GM10266 (cell line): Measurements from ENCODE around the gene IGFBP4.
A peak's percentile ranks its signal among the peaks of the same experiment; 100 is the strongest.
"Not testable (repeated sequence)": the region's sequence is repeated elsewhere in the genome, so short reads cannot be mapped to it uniquely, and the experiment has no call there.

Experiments
- DNase-seq: peaks from one replicate; pipeline ENCODE4 v3.0.0; 2012; ENCODE audit errors: extremely low spot score
- CTCF ChIP-seq: IDR thresholded peaks from 2 replicates; pipeline ENCODE4 v1.5.1; 2012; ENCODE audit warnings: mild to moderate bottlenecking, low read depth; ENCODE audit not compliant: control insufficient read depth, insufficient read depth; ENCODE audit errors: missing control alignments

IGFBP4 gene

GRCh38 chr17:40443196-40443987, at the start of gene IGFBP4:
Gene IGFBP4, plus strand, starts transcription at chr17:40443450. Its CDS starts 286 bp downstream, at chr17:40443736.
- DNase-seq: peak; percentile 85
- TF ChIP-seq CTCF: peak; percentile 81

GRCh38 chr17:40399185-40399584, 44.1 kb upstream of the IGFBP4 start:
- no peak for DNase-seq
- peak; percentile 41 for TF ChIP-seq CTCF

- no peak for TF ChIP-seq CTCF
- DNase-seq: no peak
Observed at GRCh38 chr17:40402668-40403067, 40.6 kb upstream of the IGFBP4 start.

- DNase-seq: no peak
- no peak for TF ChIP-seq CTCF
Observed at GRCh38 chr17:40404003-40404402, 39.2 kb upstream of the IGFBP4 start.

GRCh38 chr17:40407460-40407859, 35.8 kb upstream of the IGFBP4 start:
- TF ChIP-seq CTCF: no peak
- no peak for DNase-seq

- DNase-seq: not testable (repeated sequence)
Observed at GRCh38 chr17:40409540-40409939, 33.7 kb upstream of the IGFBP4 start.

GRCh38 chr17:40410082-40410481, 33.2 kb upstream of the IGFBP4 start:
- TF ChIP-seq CTCF: no peak
- DNase-seq: no peak

GRCh38 chr17:40411821-40412220, 31.4 kb upstream of the IGFBP4 start:
- no peak for TF ChIP-seq CTCF
- DNase-seq: no peak
